ENCODE measurements around the gene SETBP1. TPM values are rescaled to one million over a fixed set of nuclear protein-coding genes. Genes with fewer than 3 reads are reported as not detected.

The SETBP1 gene
- total and polyA plus RNA-seq, 7 experiments from 2014 or later = 0.08 to 12.5 (median 2.5) TPM; not detected in 2

GRCh38 chr18:44737623-44738022, 56.9 kb downstream of the SETBP1 start:
- no peaks in the 10 kb centered on the region for H3K27me3 ChIP-seq (ENCODE audit: control insufficient read depth in 2 of 2, insufficient read depth in 2 of 2, low read length in 2 of 2)
- no peak overlapping the region for H3K4me3 Mint-ChIP-seq

GRCh38 chr18:44740000-44740399, 59.3 kb downstream of the SETBP1 start:
- Mint-ChIP-seq H3K27me3 (peaks cover 0 to 71% (median 8%) of the 10 kb centered on the region in 5 donors), H3K36me3 (peaks cover 0 to 13% (median 0%) of the 10 kb centered on the region in 5 donors), H3K4me3 (no peak overlapping the region), H3K4me1 (peaks cover 0 to 7% (median 0%) of the 10 kb centered on the region in 7 donors), H3K27ac (no peak overlapping the region), H3K9me3 (peaks cover 0 to 2% (median 0%) of the 10 kb centered on the region in 11 donors)
- Histone ChIP-seq H3K27ac (ENCODE audit: low read depth, low read length) (no peak overlapping the region), H3K4me1 (ENCODE audit: control insufficient read depth in 2 of 2, insufficient read depth in 2 of 2, low read length in 2 of 2) (no peaks in the 10 kb centered on the region), H3K36me3 (ENCODE audit: control insufficient read depth in 2 of 3, insufficient read depth in 3 of 3, low read length in 3 of 3) (no peaks in the 10 kb centered on the region), H3K9me3 (ENCODE audit: control insufficient read depth in 2 of 3, low read length in 3 of 3) (no peaks in the 10 kb centered on the region), H3K27me3 (ENCODE audit: control insufficient read depth in 2 of 2, insufficient read depth in 2 of 2, low read length in 2 of 2) (no peaks in the 10 kb centered on the region), H3K4me3 (ENCODE audit: low read length) (no peak overlapping the region)
- ChIA-PET POLR2A (no interaction called here), CTCF (no interaction called here)
- intact Hi-C loops (cut with micrococcal nuclease) = no loop called here
- ATAC-seq (no peak), DNase-seq (no peak)

More at GRCh38 chr18:44737623-44738022, 56.9 kb downstream of the SETBP1 start:
- ATAC-seq (no peak), DNase-seq (no peak)
- Histone ChIP-seq H3K27ac (ENCODE audit: low read depth, low read length) (no peak overlapping the region), H3K36me3 (ENCODE audit: control insufficient read depth in 2 of 3, insufficient read depth in 3 of 3, low read length in 3 of 3) (no peaks in the 10 kb centered on the region), H3K4me1 (ENCODE audit: control insufficient read depth in 2 of 2, insufficient read depth in 2 of 2, low read length in 2 of 2) (peaks cover 0 to 5% of the 10 kb centered on the region in 2 donors), H3K9me3 (ENCODE audit: control insufficient read depth in 2 of 3, low read length in 3 of 3) (no peaks in the 10 kb centered on the region), H3K4me3 (ENCODE audit: low read length) (no peak overlapping the region)
- H3K36me3 Mint-ChIP-seq = peaks cover 0 to 15% (median 0%) of the 10 kb centered on the region in 5 donors
- ChIA-PET POLR2A (no interaction called here), CTCF (no interaction called here)
- intact Hi-C loops (cut with micrococcal nuclease) = no loop called here
- H3K27me3 Mint-ChIP-seq = peaks cover 0 to 71% (median 8%) of the 10 kb centered on the region in 5 donors
- H3K9me3 Mint-ChIP-seq = peaks cover 0 to 2% (median 0%) of the 10 kb centered on the region in 11 donors
- peaks cover 0 to 27% (median 0%) of the 10 kb centered on the region in 7 donors for H3K4me1 Mint-ChIP-seq
- H3K27ac Mint-ChIP-seq = no peak overlapping the region

- ChIA-PET POLR2A (no interaction called here), CTCF (no interaction called here)
- H3K4me3 ChIP-seq (ENCODE audit: low read length) = no peak overlapping the region
- ATAC-seq (no peak), DNase-seq (no peak)
- no peaks in the 10 kb centered on the region for H3K4me1 ChIP-seq (ENCODE audit: control insufficient read depth in 2 of 2, insufficient read depth in 2 of 2, low read length in 2 of 2)
- H3K27ac ChIP-seq (ENCODE audit: low read depth, low read length) = no peak overlapping the region
- intact Hi-C loops (cut with micrococcal nuclease) = no loop called here
- Mint-ChIP-seq H3K9me3 (peaks cover 0 to 2% (median 0%) of the 10 kb centered on the region in 11 donors), H3K36me3 (peaks cover 0 to 12% (median 0%) of the 10 kb centered on the region in 5 donors), H3K27me3 (peaks cover 0 to 67% (median 8%) of the 10 kb centered on the region in 5 donors), H3K27ac (no peak overlapping the region), H3K4me1 (peaks cover 0 to 4% (median 0%) of the 10 kb centered on the region in 7 donors), H3K4me3 (no peak overlapping the region)
- H3K9me3 ChIP-seq (ENCODE audit: control insufficient read depth in 2 of 3, low read length in 3 of 3) = no peaks in the 10 kb centered on the region
- H3K27me3 ChIP-seq (ENCODE audit: control insufficient read depth in 2 of 2, insufficient read depth in 2 of 2, low read length in 2 of 2) = no peaks in the 10 kb centered on the region
- no peaks in the 10 kb centered on the region for H3K36me3 ChIP-seq (ENCODE audit: control insufficient read depth in 2 of 3, insufficient read depth in 3 of 3, low read length in 3 of 3)
Observed at GRCh38 chr18:44741085-44741484, 60.4 kb downstream of the SETBP1 start.

- Mint-ChIP-seq H3K4me3 (no peak overlapping the region), H3K27me3 (peaks cover 0 to 68% (median 8%) of the 10 kb centered on the region in 5 donors), H3K27ac (no peak overlapping the region), H3K9me3 (peaks cover 0 to 2% (median 0%) of the 10 kb centered on the region in 11 donors), H3K4me1 (peaks cover 0 to 4% (median 0%) of the 10 kb centered on the region in 7 donors), H3K36me3 (peaks cover 0 to 10% (median 0%) of the 10 kb centered on the region in 5 donors)
- ChIA-PET CTCF (no interaction called here), POLR2A (no interaction called here)
- DNase-seq (no peak), ATAC-seq (no peak)
- H3K27ac ChIP-seq (ENCODE audit: low read depth, low read length) = no peak overlapping the region
- H3K36me3 ChIP-seq (ENCODE audit: control insufficient read depth in 2 of 3, insufficient read depth in 3 of 3, low read length in 3 of 3) = no peaks in the 10 kb centered on the region
- H3K9me3 ChIP-seq (ENCODE audit: control insufficient read depth in 2 of 3, low read length in 3 of 3) = no peaks in the 10 kb centered on the region
- no peak overlapping the region for H3K4me3 ChIP-seq (ENCODE audit: low read length)
- intact Hi-C loops (cut with micrococcal nuclease) = no loop called here
- H3K4me1 ChIP-seq (ENCODE audit: control insufficient read depth in 2 of 2, insufficient read depth in 2 of 2, low read length in 2 of 2) = no peaks in the 10 kb centered on the region
- no peaks in the 10 kb centered on the region for H3K27me3 ChIP-seq (ENCODE audit: control insufficient read depth in 2 of 2, insufficient read depth in 2 of 2, low read length in 2 of 2)
Observed at GRCh38 chr18:44741511-44741910, 60.8 kb downstream of the SETBP1 start.

GRCh38 chr18:44742126-44742525, 61.4 kb downstream of the SETBP1 start:
- Mint-ChIP-seq H3K4me1 (peaks cover 0 to 4% (median 0%) of the 10 kb centered on the region in 7 donors), H3K27ac (no peak overlapping the region), H3K4me3 (no peak overlapping the region), H3K9me3 (peaks cover 0 to 2% (median 0%) of the 10 kb centered on the region in 11 donors), H3K36me3 (peaks cover 0 to 7% (median 0%) of the 10 kb centered on the region in 5 donors), H3K27me3 (peaks cover 0 to 69% (median 5%) of the 10 kb centered on the region in 5 donors)
- Histone ChIP-seq H3K36me3 (ENCODE audit: control insufficient read depth in 2 of 3, insufficient read depth in 3 of 3, low read length in 3 of 3) (no peaks in the 10 kb centered on the region), H3K9me3 (ENCODE audit: control insufficient read depth in 2 of 3, low read length in 3 of 3) (no peaks in the 10 kb centered on the region), H3K4me1 (ENCODE audit: control insufficient read depth in 2 of 2, insufficient read depth in 2 of 2, low read length in 2 of 2) (no peaks in the 10 kb centered on the region), H3K27ac (ENCODE audit: low read depth, low read length) (no peak overlapping the region), H3K4me3 (ENCODE audit: low read length) (no peak overlapping the region), H3K27me3 (ENCODE audit: control insufficient read depth in 2 of 2, insufficient read depth in 2 of 2, low read length in 2 of 2) (no peaks in the 10 kb centered on the region)
- no peak for DNase-seq
- CTCF ChIA-PET = no interaction called here
- intact Hi-C loops (cut with micrococcal nuclease) = no loop called here
- POLR2A ChIA-PET = no interaction called here
- no peak for ATAC-seq

- H3K4me1 Mint-ChIP-seq = peaks cover 0 to 4% (median 0%) of the 10 kb centered on the region in 7 donors
- no peak for ATAC-seq
- CTCF ChIA-PET = no interaction called here
- H3K4me1 ChIP-seq (ENCODE audit: control insufficient read depth in 2 of 2, insufficient read depth in 2 of 2, low read length in 2 of 2) = no peaks in the 10 kb centered on the region
- H3K4me3 ChIP-seq (ENCODE audit: low read length) = no peak overlapping the region
- intact Hi-C loops (cut with micrococcal nuclease) = no loop called here
- H3K27ac ChIP-seq (ENCODE audit: low read depth, low read length) = no peak overlapping the region
- POLR2A ChIA-PET = no interaction called here
- no peaks in the 10 kb centered on the region for H3K9me3 ChIP-seq (ENCODE audit: control insufficient read depth in 2 of 3, low read length in 3 of 3)
- H3K27ac Mint-ChIP-seq = no peak overlapping the region
- no peak overlapping the region for H3K4me3 Mint-ChIP-seq
- H3K27me3 ChIP-seq (ENCODE audit: control insufficient read depth in 2 of 2, insufficient read depth in 2 of 2, low read length in 2 of 2) = no peaks in the 10 kb centered on the region
- no peak for DNase-seq
- no peaks in the 10 kb centered on the region for H3K36me3 ChIP-seq (ENCODE audit: control insufficient read depth in 2 of 3, insufficient read depth in 3 of 3, low read length in 3 of 3)
- peaks cover 0 to 7% (median 0%) of the 10 kb centered on the region in 5 donors for H3K36me3 Mint-ChIP-seq
- H3K27me3 Mint-ChIP-seq = peaks cover 0 to 73% (median 5%) of the 10 kb centered on the region in 5 donors
- peaks cover 0 to 2% (median 0%) of the 10 kb centered on the region in 11 donors for H3K9me3 Mint-ChIP-seq
Observed at GRCh38 chr18:44742718-44743311, 62.1 kb downstream of the SETBP1 start.

- ChIA-PET CTCF (no interaction called here), POLR2A (no interaction called here)
- H3K4me3 ChIP-seq (ENCODE audit: low read length) = no peak overlapping the region
- no peaks in the 10 kb centered on the region for H3K9me3 ChIP-seq (ENCODE audit: control insufficient read depth in 2 of 3, low read length in 3 of 3)
- no peaks in the 10 kb centered on the region for H3K9me3 Mint-ChIP-seq
- no peaks in the 10 kb centered on the region for H3K27me3 ChIP-seq (ENCODE audit: control insufficient read depth in 2 of 2, insufficient read depth in 2 of 2, low read length in 2 of 2)
- no peak overlapping the region for H3K4me3 Mint-ChIP-seq
- peaks cover 0 to 77% (median 5%) of the 10 kb centered on the region in 5 donors for H3K27me3 Mint-ChIP-seq
- peaks cover 0 to 4% (median 0%) of the 10 kb centered on the region in 7 donors for H3K4me1 Mint-ChIP-seq
- DNase-seq (no peak), ATAC-seq (no peak)
- no peak overlapping the region for H3K27ac Mint-ChIP-seq
- no peaks in the 10 kb centered on the region for H3K4me1 ChIP-seq (ENCODE audit: control insufficient read depth in 2 of 2, insufficient read depth in 2 of 2, low read length in 2 of 2)
- H3K36me3 Mint-ChIP-seq = peaks cover 0 to 7% (median 0%) of the 10 kb centered on the region in 5 donors
- intact Hi-C loops (cut with micrococcal nuclease) = no loop called here
- no peaks in the 10 kb centered on the region for H3K36me3 ChIP-seq (ENCODE audit: control insufficient read depth in 2 of 3, insufficient read depth in 3 of 3, low read length in 3 of 3)
- H3K27ac ChIP-seq (ENCODE audit: low read depth, low read length) = no peak overlapping the region
Observed at GRCh38 chr18:44743631-44744030, 62.9 kb downstream of the SETBP1 start.
